ENCODE results near the gene CRYL1. TPM values are rescaled to one million over a fixed set of nuclear protein-coding genes. Genes with fewer than 3 reads are reported as not detected.

CRYL1 gene
- total and polyA plus RNA-seq, 2 experiments from 2014 or later: 65.5 to 66.2 TPM

- Histone ChIP-seq H3K4me3 (no peak overlapping the region), H3K27me3 (no peaks in the 10 kb centered on the region), H3K27ac (no peak overlapping the region), H2AFZ (no peak overlapping the region), H3K36me3 (replicated peaks; ENCODE audit: insufficient read depth, low read depth) (no peaks in the 10 kb centered on the region), H4K20me1 (ENCODE audit: insufficient read depth, poor library complexity, severe bottlenecking) (no peaks in the 10 kb centered on the region), H3K79me2 (no peaks in the 10 kb centered on the region), H3K9me3 (ENCODE audit: low read depth) (no peaks in the 10 kb centered on the region), H3K4me2 (no peak overlapping the region), H3K4me1 (ENCODE audit: insufficient read depth) (peaks cover 30% of the 10 kb centered on the region), H3K9me2 (replicated peaks; ENCODE audit: insufficient read depth) (no peaks in the 10 kb centered on the region)
- no peak for TF ChIP-seq EZH2phosphoT487 (IDR thresholded peaks at IDR 0.05; ENCODE audit: low read depth, severe bottlenecking, unreplicated experiment)
- TF ChIP-seq EZH2 (IDR thresholded peaks at IDR 0.05; ENCODE audit: borderline replicate concordance): no peak
- TF ChIP-seq, protein P1, sequence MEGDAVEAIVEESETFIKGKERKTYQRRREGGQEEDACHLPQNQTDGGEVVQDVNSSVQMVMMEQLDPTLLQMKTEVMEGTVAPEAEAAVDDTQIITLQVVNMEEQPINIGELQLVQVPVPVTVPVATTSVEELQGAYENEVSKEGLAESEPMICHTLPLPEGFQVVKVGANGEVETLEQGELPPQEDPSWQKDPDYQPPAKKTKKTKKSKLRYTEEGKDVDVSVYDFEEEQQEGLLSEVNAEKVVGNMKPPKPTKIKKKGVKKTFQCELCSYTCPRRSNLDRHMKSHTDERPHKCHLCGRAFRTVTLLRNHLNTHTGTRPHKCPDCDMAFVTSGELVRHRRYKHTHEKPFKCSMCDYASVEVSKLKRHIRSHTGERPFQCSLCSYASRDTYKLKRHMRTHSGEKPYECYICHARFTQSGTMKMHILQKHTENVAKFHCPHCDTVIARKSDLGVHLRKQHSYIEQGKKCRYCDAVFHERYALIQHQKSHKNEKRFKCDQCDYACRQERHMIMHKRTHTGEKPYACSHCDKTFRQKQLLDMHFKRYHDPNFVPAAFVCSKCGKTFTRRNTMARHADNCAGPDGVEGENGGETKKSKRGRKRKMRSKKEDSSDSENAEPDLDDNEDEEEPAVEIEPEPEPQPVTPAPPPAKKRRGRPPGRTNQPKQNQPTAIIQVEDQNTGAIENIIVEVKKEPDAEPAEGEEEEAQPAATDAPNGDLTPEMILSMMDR (IDR thresholded peaks at IDR 0.05; ENCODE audit: poor library complexity): no peak
- WGBS (ENCODE audit: low lambda C conversion rate, missing lambda C conversion rate): 59% methylated on average over 5 of the region's 5 CpGs
- DNase-seq (ENCODE audit: low spot score): no peak
These were observed 25.1 kb upstream of the CRYL1 start for GRCh38 chr13:20550799-20551198.

DNA sequence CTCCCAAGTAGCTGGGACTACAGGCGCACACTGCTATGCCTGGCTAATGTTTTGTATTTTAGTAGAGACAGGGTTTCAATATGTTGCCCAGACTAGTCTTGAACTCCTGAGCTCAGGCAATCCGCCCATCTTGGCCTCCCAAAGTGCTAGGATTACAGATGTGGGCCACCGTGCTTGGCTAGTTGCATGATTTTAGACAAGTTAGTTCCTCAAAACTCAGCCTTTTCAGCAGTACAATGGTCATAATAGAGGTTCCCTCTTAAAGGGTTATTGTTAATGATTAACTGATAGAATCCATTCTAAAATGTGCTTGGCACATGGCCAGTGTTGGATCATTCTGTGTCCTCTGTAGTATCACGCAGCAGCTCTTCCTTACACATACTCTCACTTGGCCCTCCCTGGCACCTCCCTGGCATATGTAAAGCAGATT lies 21.8 kb upstream of the CRYL1 start:
- Histone ChIP-seq H3K9me2 (replicated peaks; ENCODE audit: insufficient read depth) (no peaks in the 10 kb centered on the region), H3K4me3 (no peak overlapping the region), H2AFZ (no peak overlapping the region), H3K27me3 (no peaks in the 10 kb centered on the region), H4K20me1 (ENCODE audit: insufficient read depth, poor library complexity, severe bottlenecking) (no peaks in the 10 kb centered on the region), H3K9me3 (ENCODE audit: low read depth) (no peaks in the 10 kb centered on the region), H3K79me2 (no peaks in the 10 kb centered on the region), H3K36me3 (replicated peaks; ENCODE audit: insufficient read depth, low read depth) (no peaks in the 10 kb centered on the region), H3K4me1 (ENCODE audit: insufficient read depth) (peaks cover 14% of the 10 kb centered on the region), H3K27ac (no peak overlapping the region), H3K4me2 (no peak overlapping the region)
- DNase-seq (ENCODE audit: low spot score): peak; percentile 68
- 76% methylated on average over 4 of the region's 4 CpGs for WGBS (ENCODE audit: low lambda C conversion rate, missing lambda C conversion rate)
- TF ChIP-seq, protein P1 (IDR thresholded peaks at IDR 0.05; ENCODE audit: poor library complexity): no peak
- TF ChIP-seq EZH2phosphoT487 (IDR thresholded peaks at IDR 0.05; ENCODE audit: low read depth, severe bottlenecking, unreplicated experiment): no peak
- TF ChIP-seq EZH2 (IDR thresholded peaks at IDR 0.05; ENCODE audit: borderline replicate concordance): no peak

DNA sequence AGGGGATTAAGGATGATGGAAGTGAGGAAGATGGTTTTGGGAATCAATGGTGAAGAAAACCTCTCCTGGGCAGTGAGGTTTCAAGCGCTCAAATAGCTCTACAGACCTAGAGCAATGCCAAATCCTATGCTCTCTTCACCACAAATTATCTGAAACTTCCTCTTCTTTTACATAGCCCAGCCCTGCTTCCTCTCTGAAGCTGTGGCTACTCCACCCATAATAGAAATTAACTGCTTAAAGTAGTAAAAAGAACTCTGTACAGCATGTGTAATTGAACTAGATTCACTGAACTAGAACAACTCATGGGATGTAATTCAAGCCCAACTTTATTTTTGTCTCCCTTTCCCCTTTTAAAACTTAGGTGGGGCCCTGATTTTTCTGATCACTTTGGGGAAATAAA lies 20.9 kb upstream of the CRYL1 start:
- H3K4me3 ChIP-seq: no peak overlapping the region
- WGBS (ENCODE audit: low lambda C conversion rate, missing lambda C conversion rate): 92% methylated on average over 1 of the region's 1 CpG

More for the DNA sequence above, 20.9 kb upstream of the CRYL1 start:
- Histone ChIP-seq H3K27me3 (no peaks in the 10 kb centered on the region), H3K36me3 (replicated peaks; ENCODE audit: insufficient read depth, low read depth) (no peaks in the 10 kb centered on the region), H3K9me3 (ENCODE audit: low read depth) (no peaks in the 10 kb centered on the region), H3K27ac (peak overlapping the region; percentile 12), H3K4me1 (ENCODE audit: insufficient read depth) (peaks cover 12% of the 10 kb centered on the region), H3K9me2 (replicated peaks; ENCODE audit: insufficient read depth) (no peaks in the 10 kb centered on the region), H3K4me2 (no peak overlapping the region), H2AFZ (no peak overlapping the region), H3K79me2 (no peaks in the 10 kb centered on the region), H4K20me1 (ENCODE audit: insufficient read depth, poor library complexity, severe bottlenecking) (no peaks in the 10 kb centered on the region)
- TF ChIP-seq EZH2phosphoT487 (IDR thresholded peaks at IDR 0.05; ENCODE audit: low read depth, severe bottlenecking, unreplicated experiment) (no peak), EZH2 (IDR thresholded peaks at IDR 0.05; ENCODE audit: borderline replicate concordance) (no peak)
- TF ChIP-seq, protein P1 (IDR thresholded peaks at IDR 0.05; ENCODE audit: poor library complexity): no peak
- no peak for DNase-seq (ENCODE audit: low spot score)
